Activated naive CD8-positive, alpha-beta T cell treated with anti-CD3 and anti-CD28 coated beads, Interleukin-2, amount 50 U/mL, for 24 hours (primary cell): ENCODE measurements around the gene DPF3.

Experiments
- ATAC-seq: fragments of 150-1000 bp; cut with Tn5 transposase; one replicate; pipeline ENCODE4 v1.10.0; 2021
- DNase-seq: peaks from one replicate; pipeline ENCODE4 v3.0.0; 2021
- H3K27ac Mint-ChIP-seq: one replicate; pipeline ENCODE4 v1.8.0; 2021; ENCODE audit warnings: mild to moderate bottlenecking, mixed read lengths
- H3K27me3 Mint-ChIP-seq: one replicate; pipeline ENCODE4 v1.8.0; 2021; ENCODE audit warnings: mixed read lengths
- H3K36me3 Mint-ChIP-seq: one replicate; pipeline ENCODE4 v1.8.0; 2021; ENCODE audit warnings: low read depth, mixed read lengths
- H3K4me1 Mint-ChIP-seq: one replicate; pipeline ENCODE4 v1.8.0; 2021; ENCODE audit warnings: mixed read lengths
- H3K4me3 Mint-ChIP-seq: one replicate; pipeline ENCODE4 v1.8.0; 2021; ENCODE audit warnings: mild to moderate bottlenecking, moderate library complexity, mixed read lengths
- H3K9me3 Mint-ChIP-seq: one replicate; pipeline ENCODE4 v1.8.0; 2021; ENCODE audit warnings: mixed read lengths

The DPF3 gene

GRCh38 chr14:72700338-72701236, 193.3 kb downstream of the DPF3 start:
- Mint-ChIP-seq H3K36me3 (no peaks in the 10 kb centered on the region), H3K27me3 (no peaks in the 10 kb centered on the region), H3K9me3 (no peaks in the 10 kb centered on the region), H3K4me1 (peaks cover 10% of the 10 kb centered on the region), H3K27ac (no peak overlapping the region), H3K4me3 (no peak overlapping the region)
- ATAC-seq (no peak), DNase-seq (no peak)

- no peaks in the 10 kb centered on the region for H3K27me3 Mint-ChIP-seq
- no peak overlapping the region for H3K4me3 Mint-ChIP-seq
- no peak for ATAC-seq
- H3K9me3 Mint-ChIP-seq = no peaks in the 10 kb centered on the region
- H3K27ac Mint-ChIP-seq = no peak overlapping the region
- H3K4me1 Mint-ChIP-seq = peaks cover 10% of the 10 kb centered on the region
- DNase-seq = no peak
- no peaks in the 10 kb centered on the region for H3K36me3 Mint-ChIP-seq
These were observed 194.0 kb downstream of the DPF3 start for GRCh38 chr14:72699852-72700257.

- Mint-ChIP-seq H3K4me1 (peaks cover 10% of the 10 kb centered on the region), H3K4me3 (no peak overlapping the region), H3K27ac (no peak overlapping the region), H3K9me3 (no peaks in the 10 kb centered on the region), H3K36me3 (no peaks in the 10 kb centered on the region), H3K27me3 (no peaks in the 10 kb centered on the region)
- DNase-seq (no peak), ATAC-seq (no peak)
These were observed 194.5 kb downstream of the DPF3 start for GRCh38 chr14:72699443-72699842.

GRCh38 chr14:72692696-72693095, 201.2 kb downstream of the DPF3 start:
- Mint-ChIP-seq H3K36me3 (peaks cover 5% of the 10 kb centered on the region), H3K9me3 (no peaks in the 10 kb centered on the region), H3K4me3 (no peak overlapping the region), H3K27ac (no peak overlapping the region), H3K4me1 (no peaks in the 10 kb centered on the region), H3K27me3 (no peaks in the 10 kb centered on the region)
- ATAC-seq (no peak), DNase-seq (no peak)

GRCh38 chr14:72690324-72690723, 203.6 kb downstream of the DPF3 start:
- Mint-ChIP-seq H3K36me3 (peaks cover 5% of the 10 kb centered on the region), H3K27me3 (no peaks in the 10 kb centered on the region), H3K4me3 (no peak overlapping the region), H3K27ac (no peak overlapping the region), H3K9me3 (no peaks in the 10 kb centered on the region), H3K4me1 (no peaks in the 10 kb centered on the region)
- DNase-seq = no peak
- no peak for ATAC-seq

- no peaks in the 10 kb centered on the region for H3K4me1 Mint-ChIP-seq
- no peak for DNase-seq
- H3K27ac Mint-ChIP-seq = no peak overlapping the region
- no peaks in the 10 kb centered on the region for H3K27me3 Mint-ChIP-seq
- no peak for ATAC-seq
- no peaks in the 10 kb centered on the region for H3K9me3 Mint-ChIP-seq
- no peak overlapping the region for H3K4me3 Mint-ChIP-seq
- H3K36me3 Mint-ChIP-seq = peaks cover 5% of the 10 kb centered on the region
These were observed 204.8 kb downstream of the DPF3 start for GRCh38 chr14:72688990-72689671.

- Mint-ChIP-seq H3K36me3 (no peaks in the 10 kb centered on the region), H3K9me3 (no peaks in the 10 kb centered on the region)
- no peak for ATAC-seq
These were observed 207.1 kb downstream of the DPF3 start for GRCh38 chr14:72686832-72687231.

GRCh38 chr14:72686101-72686500, 207.8 kb downstream of the DPF3 start:
- no peak overlapping the region for H3K27ac Mint-ChIP-seq
- DNase-seq = no peak

More at GRCh38 chr14:72686832-72687231, 207.1 kb downstream of the DPF3 start:
- no peak for DNase-seq
- no peak overlapping the region for H3K27ac Mint-ChIP-seq
- H3K4me3 Mint-ChIP-seq = no peak overlapping the region
- H3K4me1 Mint-ChIP-seq = no peaks in the 10 kb centered on the region
- H3K27me3 Mint-ChIP-seq = peaks cover 2% of the 10 kb centered on the region

GRCh38 chr14:72685456-72685855, 208.4 kb downstream of the DPF3 start:
- no peaks in the 10 kb centered on the region for H3K9me3 Mint-ChIP-seq
- no peaks in the 10 kb centered on the region for H3K36me3 Mint-ChIP-seq
- no peak overlapping the region for H3K4me3 Mint-ChIP-seq
- DNase-seq = no peak
- no peaks in the 10 kb centered on the region for H3K4me1 Mint-ChIP-seq
- no peak overlapping the region for H3K27ac Mint-ChIP-seq
- peaks cover 2% of the 10 kb centered on the region for H3K27me3 Mint-ChIP-seq
- ATAC-seq = no peak

More at GRCh38 chr14:72686101-72686500, 207.8 kb downstream of the DPF3 start:
- no peak overlapping the region for H3K4me3 Mint-ChIP-seq
- ATAC-seq = no peak
- no peaks in the 10 kb centered on the region for H3K36me3 Mint-ChIP-seq
- H3K9me3 Mint-ChIP-seq = no peaks in the 10 kb centered on the region
- H3K27me3 Mint-ChIP-seq = peaks cover 2% of the 10 kb centered on the region
- H3K4me1 Mint-ChIP-seq = no peaks in the 10 kb centered on the region

GRCh38 chr14:72683787-72684186, 210.1 kb downstream of the DPF3 start:
- Mint-ChIP-seq H3K9me3 (no peaks in the 10 kb centered on the region), H3K27ac (no peak overlapping the region), H3K4me1 (no peaks in the 10 kb centered on the region)

GRCh38 chr14:72682188-72682587, 211.7 kb downstream of the DPF3 start:
- Mint-ChIP-seq H3K27me3 (peaks cover 2% of the 10 kb centered on the region), H3K27ac (no peak overlapping the region), H3K36me3 (no peaks in the 10 kb centered on the region), H3K9me3 (no peaks in the 10 kb centered on the region), H3K4me3 (no peak overlapping the region), H3K4me1 (no peaks in the 10 kb centered on the region)
- DNase-seq (no peak), ATAC-seq (no peak)

More at GRCh38 chr14:72683787-72684186, 210.1 kb downstream of the DPF3 start:
- ATAC-seq (no peak), DNase-seq (no peak)
- peaks cover 2% of the 10 kb centered on the region for H3K27me3 Mint-ChIP-seq
- H3K36me3 Mint-ChIP-seq = no peaks in the 10 kb centered on the region
- H3K4me3 Mint-ChIP-seq = no peak overlapping the region

GRCh38 chr14:72680853-72681640, 212.9 kb downstream of the DPF3 start:
- no peak for ATAC-seq
- H3K27ac Mint-ChIP-seq = no peak overlapping the region

GRCh38 chr14:72679536-72680151, 214.3 kb downstream of the DPF3 start:
- no peak overlapping the region for H3K27ac Mint-ChIP-seq
- no peaks in the 10 kb centered on the region for H3K4me1 Mint-ChIP-seq
- ATAC-seq (no peak), DNase-seq (no peak)
- no peaks in the 10 kb centered on the region for H3K9me3 Mint-ChIP-seq
- H3K4me3 Mint-ChIP-seq = no peak overlapping the region
- peaks cover 2% of the 10 kb centered on the region for H3K27me3 Mint-ChIP-seq
- H3K36me3 Mint-ChIP-seq = no peaks in the 10 kb centered on the region

More at GRCh38 chr14:72680853-72681640, 212.9 kb downstream of the DPF3 start:
- H3K9me3 Mint-ChIP-seq = no peaks in the 10 kb centered on the region
- H3K4me1 Mint-ChIP-seq = no peaks in the 10 kb centered on the region
- no peak for DNase-seq
- H3K36me3 Mint-ChIP-seq = no peaks in the 10 kb centered on the region
- no peak overlapping the region for H3K4me3 Mint-ChIP-seq
- H3K27me3 Mint-ChIP-seq = peaks cover 2% of the 10 kb centered on the region

- ATAC-seq (no peak), DNase-seq (no peak)
- H3K9me3 Mint-ChIP-seq = no peaks in the 10 kb centered on the region
- H3K4me1 Mint-ChIP-seq = peaks cover 2% of the 10 kb centered on the region
- H3K27me3 Mint-ChIP-seq = peaks cover 2% of the 10 kb centered on the region
- H3K36me3 Mint-ChIP-seq = no peaks in the 10 kb centered on the region
- H3K4me3 Mint-ChIP-seq = no peak overlapping the region
- H3K27ac Mint-ChIP-seq = no peak overlapping the region
These were observed 214.8 kb downstream of the DPF3 start for GRCh38 chr14:72679141-72679535.
